Thoracic aorta (tissue), 2 donors: ENCODE measurements around the gene DPP7. TPM values are rescaled to one million over a fixed set of nuclear protein-coding genes. Genes with fewer than 3 reads are reported as not detected.
"Not testable (repeated sequence)": the region's sequence is repeated elsewhere in the genome, so short reads cannot be mapped to it uniquely, and the experiment has no call there.

Source experiments
- ATAC-seq: fragments of 150-250 bp; one replicate; pipeline ENCODE4 v1.8.0; 2017; ENCODE audit warnings: low read depth; ENCODE audit not compliant: insufficient number of reproducible peaks, low FRiP score
- DNase-seq: peaks from one replicate; pipeline ENCODE4 v3.0.0-alpha.2; 2020; ENCODE audit warnings: low spot score
- H3K27ac ChIP-seq, 2 donors: fragments of 200-600 bp; sonication (generic); 1 replicate in 1 of 2; 2 replicates in 1 of 2; pipeline ENCODE4 v1.5.1; 2016; ENCODE audit warnings: mild to moderate bottlenecking in 2 of 2, moderate library complexity in 2 of 2
- H3K27me3 ChIP-seq: fragments of 200-600 bp; sonication (generic); replicated peaks from 2 replicates; pipeline ENCODE4 v1.6.0; 2016; ENCODE audit warnings: mild to moderate bottlenecking; ENCODE audit not compliant: insufficient read depth
- H3K36me3 ChIP-seq: fragments of 200-600 bp; sonication (generic); one replicate; pipeline ENCODE4 v1.5.1; 2016
- H3K4me1 ChIP-seq, 2 donors: fragments of 200-600 bp; sonication (generic); 1 replicate in 1 of 2; 2 replicates in 1 of 2; pipeline versions ENCODE4 v1.5.1 to v1.6.0; 2016; ENCODE audit warnings: low read depth in 2 of 2, mild to moderate bottlenecking in 1 of 2; ENCODE audit not compliant: control insufficient read depth in 1 of 2
- H3K4me3 ChIP-seq: fragments of 200-600 bp; sonication (generic); 2 replicates; pipeline ENCODE4 v1.5.1; 2016; ENCODE audit warnings: mild to moderate bottlenecking
- H3K9me3 ChIP-seq: fragments of 200-600 bp; sonication (generic); 2 replicates; pipeline ENCODE4 v1.5.1; 2016
- total RNA-seq, 2 donors: library from RNA; depleted of rRNA; stranded (reverse); fragments of >200 nt; gene quantifications; one replicate each; pipeline versions ENCODE4 v1.1.0 to v1.2.3, GENCODE V29; 2016
- TF ChIP-seq, protein P1 (sequence below): fragments of 200-600 bp; sonication (generic); IDR thresholded peaks from one replicate; pipeline ENCODE4 v1.5.1; 2019; ENCODE audit warnings: antibody characterized with exemption

The DPP7 gene
- total RNA-seq, 2 donors from 2014 or later = 100 to 148 TPM

DNA sequence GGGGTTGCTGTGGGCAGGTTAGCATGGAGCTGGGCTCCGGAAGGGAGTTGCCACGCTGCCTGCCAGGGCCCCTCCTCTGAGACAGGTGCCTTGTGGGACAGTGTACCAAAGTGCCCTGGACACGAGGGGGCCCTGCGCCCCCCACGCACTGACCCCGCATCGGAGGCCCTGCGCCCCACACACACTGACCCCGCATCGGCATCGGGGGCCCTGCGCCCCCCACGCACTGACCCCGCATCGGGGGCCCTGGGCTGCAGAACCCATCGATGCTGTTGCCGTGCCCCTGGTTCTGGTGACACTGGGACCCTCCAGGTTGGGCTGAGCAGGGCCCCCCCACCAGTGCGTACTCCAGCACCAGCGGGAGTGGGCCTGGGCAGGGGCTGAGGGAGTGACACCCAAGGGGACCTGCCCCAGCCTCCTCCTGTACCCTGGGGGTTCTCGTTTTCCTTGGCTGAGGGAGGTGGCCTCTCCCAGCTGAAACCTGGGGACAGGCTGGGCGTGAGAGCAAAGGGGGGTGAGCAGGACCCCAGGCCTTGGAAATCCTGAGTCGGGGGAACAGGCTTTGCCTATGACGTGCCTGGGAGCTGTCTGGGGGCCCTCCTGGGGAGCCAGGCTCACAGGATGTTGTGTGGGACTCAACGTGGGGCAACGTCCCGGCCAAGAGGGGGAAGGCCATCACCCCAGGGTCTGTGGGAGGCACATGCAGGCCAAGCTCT is 51.1 kb downstream of the DPP7 start:
- Histone ChIP-seq H3K27ac (no peak overlapping the region), H3K27me3 (no peaks in the 10 kb centered on the region), H3K9me3 (no peaks in the 10 kb centered on the region), H3K4me3 (no peak overlapping the region), H3K36me3 (no peaks in the 10 kb centered on the region), H3K4me1 (peaks cover 0 to 8% of the 10 kb centered on the region in 2 donors)
- TF ChIP-seq, protein P1, sequence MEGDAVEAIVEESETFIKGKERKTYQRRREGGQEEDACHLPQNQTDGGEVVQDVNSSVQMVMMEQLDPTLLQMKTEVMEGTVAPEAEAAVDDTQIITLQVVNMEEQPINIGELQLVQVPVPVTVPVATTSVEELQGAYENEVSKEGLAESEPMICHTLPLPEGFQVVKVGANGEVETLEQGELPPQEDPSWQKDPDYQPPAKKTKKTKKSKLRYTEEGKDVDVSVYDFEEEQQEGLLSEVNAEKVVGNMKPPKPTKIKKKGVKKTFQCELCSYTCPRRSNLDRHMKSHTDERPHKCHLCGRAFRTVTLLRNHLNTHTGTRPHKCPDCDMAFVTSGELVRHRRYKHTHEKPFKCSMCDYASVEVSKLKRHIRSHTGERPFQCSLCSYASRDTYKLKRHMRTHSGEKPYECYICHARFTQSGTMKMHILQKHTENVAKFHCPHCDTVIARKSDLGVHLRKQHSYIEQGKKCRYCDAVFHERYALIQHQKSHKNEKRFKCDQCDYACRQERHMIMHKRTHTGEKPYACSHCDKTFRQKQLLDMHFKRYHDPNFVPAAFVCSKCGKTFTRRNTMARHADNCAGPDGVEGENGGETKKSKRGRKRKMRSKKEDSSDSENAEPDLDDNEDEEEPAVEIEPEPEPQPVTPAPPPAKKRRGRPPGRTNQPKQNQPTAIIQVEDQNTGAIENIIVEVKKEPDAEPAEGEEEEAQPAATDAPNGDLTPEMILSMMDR = no peak
- DNase-seq (no peak), ATAC-seq (no peak)

DNA sequence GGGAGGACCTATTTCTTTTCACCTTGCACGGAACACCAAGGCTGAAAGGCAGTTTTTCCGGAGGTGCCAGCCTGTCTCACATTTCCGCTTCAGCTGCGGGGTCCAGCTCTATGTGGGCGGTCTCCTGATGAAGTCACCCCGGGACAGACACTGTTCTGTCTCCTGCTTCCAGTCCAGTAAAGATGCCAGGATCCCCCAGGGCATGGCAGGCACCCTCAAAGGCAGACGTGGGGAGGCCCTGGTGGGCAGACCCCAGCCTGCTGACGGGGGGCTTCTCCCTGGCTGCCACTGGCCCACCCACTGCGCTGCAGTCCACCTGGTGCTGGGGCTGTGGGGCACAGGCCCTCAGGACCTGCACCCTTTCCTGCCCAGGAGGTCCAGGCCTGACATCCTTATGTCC is 51.7 kb downstream of the DPP7 start:
- H3K4me3 ChIP-seq, DNase-seq, H3K27ac ChIP-seq, ATAC-seq, H3K4me1 ChIP-seq, H3K27me3 ChIP-seq, H3K36me3 ChIP-seq, H3K9me3 ChIP-seq: not testable (repeated sequence)

DNA sequence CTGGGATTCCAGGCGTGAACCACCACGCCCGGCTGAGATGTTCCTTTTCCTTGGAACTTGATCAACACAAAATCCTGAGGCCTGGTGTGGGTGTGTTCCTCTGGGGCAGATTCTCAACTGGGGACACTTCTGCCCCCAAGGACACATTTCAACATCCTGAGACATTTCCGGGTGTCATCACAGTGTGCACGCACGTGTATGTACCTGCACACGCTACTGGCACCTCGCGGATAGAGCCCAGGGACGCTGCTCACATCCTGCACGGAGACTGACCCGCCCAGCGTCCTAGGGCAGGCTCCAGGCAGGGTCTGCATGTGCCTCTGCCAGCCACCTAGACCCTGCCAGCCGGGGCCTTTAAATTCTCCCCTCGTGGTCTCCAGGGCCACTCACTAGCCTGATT is 52.1 kb downstream of the DPP7 start:
- H3K27me3 ChIP-seq = no peaks in the 10 kb centered on the region
- TF ChIP-seq, protein P1 = no peak
- peaks cover 0 to 8% of the 10 kb centered on the region in 2 donors for H3K4me1 ChIP-seq
- no peaks in the 10 kb centered on the region for H3K9me3 ChIP-seq
- H3K27ac ChIP-seq = no peak overlapping the region
- ATAC-seq (no peak), DNase-seq (no peak)
- H3K36me3 ChIP-seq = no peaks in the 10 kb centered on the region
- H3K4me3 ChIP-seq = no peak overlapping the region

Other genes with a start within 250 kb of the DPP7 start
- gene EDF1, start 248.4 kb downstream of the DPP7 start, total RNA-seq = 100 to 1,000 TPM; 200 to 240 TPM
- gene TRAF2, start 228.2 kb downstream of the DPP7 start, total RNA-seq = 10 to 100 TPM; 11.6 to 12.9 TPM
- gene FBXW5, start 170.0 kb downstream of the DPP7 start, total RNA-seq = 100 to 1,000 TPM; 176 to 383 TPM
- not detected for gene C8G, start 169.5 kb downstream of the DPP7 start, total RNA-seq
- under 1 TPM in 1 of 2 donors, not detected in 1; 0.27 TPM for gene LCN12, start 162.5 kb downstream of the DPP7 start, total RNA-seq
- 10 to 100 TPM; 66.1 to 89.5 TPM for gene PTGDS, start 137.2 kb downstream of the DPP7 start, total RNA-seq
- not detected for gene LCNL1, start 131.7 kb downstream of the DPP7 start, total RNA-seq
- gene PAXX, start 122.3 kb downstream of the DPP7 start, total RNA-seq = 10 to 100 TPM; 49.9 to 57.3 TPM
- 1 to 10 TPM; 1.4 to 8.7 TPM for gene CLIC3, start 118.2 kb downstream of the DPP7 start, total RNA-seq
- 10 to 100 TPM; 37.2 to 60.5 TPM for gene ABCA2, start 86.5 kb downstream of the DPP7 start, total RNA-seq
- gene FUT7, start 82.6 kb downstream of the DPP7 start, total RNA-seq = not detected
- gene NPDC1, start 68.6 kb downstream of the DPP7 start, total RNA-seq = 10 to 100 TPM; 71.5 to 95.8 TPM
- under 1 TPM; 0.92 to 0.95 TPM for gene ENTPD2, start 60.7 kb downstream of the DPP7 start, total RNA-seq
- under 1 TPM; 0.41 to 0.92 TPM for gene SAPCD2, start 44.2 kb downstream of the DPP7 start, total RNA-seq
- gene UAP1L1, start 37.2 kb downstream of the DPP7 start, total RNA-seq = 10 to 100 TPM in 1 of 2 donors, 1 to 10 TPM in 1; 9.6 to 11.4 TPM
- 10 to 100 TPM; 32.9 to 52.9 TPM for gene MAN1B1, start 27.7 kb downstream of the DPP7 start, total RNA-seq
- not detected for gene GRIN1, start 24.4 kb upstream of the DPP7 start, total RNA-seq
- gene LRRC26, start 55.3 kb upstream of the DPP7 start, total RNA-seq = not detected
- gene TMEM210, start 57.3 kb upstream of the DPP7 start, total RNA-seq = not detected
- 10 to 100 TPM; 25.2 to 43.0 TPM for gene ANAPC2, start 73.8 kb upstream of the DPP7 start, total RNA-seq
- gene SSNA1, start 73.9 kb upstream of the DPP7 start, total RNA-seq = 10 to 100 TPM; 40.6 to 67.1 TPM
- 1 to 10 TPM; 4.7 to 5.6 TPM for gene TPRN, start 86.0 kb upstream of the DPP7 start, total RNA-seq
- gene TMEM203, start 90.9 kb upstream of the DPP7 start, total RNA-seq = 10 to 100 TPM; 12.0 to 35.2 TPM
- gene NDOR1, start 91.0 kb upstream of the DPP7 start, total RNA-seq = 10 to 100 TPM; 13.3 to 17.7 TPM
- 1 to 10 TPM in 1 of 2 donors, not detected in 1; 3.7 TPM for gene RNF208, start 107.5 kb upstream of the DPP7 start, total RNA-seq
- not detected for gene CYSRT1, start 110.4 kb upstream of the DPP7 start, total RNA-seq
- not detected for gene RNF224, start 112.8 kb upstream of the DPP7 start, total RNA-seq
- under 1 TPM in 1 of 2 donors, not detected in 1; 0.54 TPM for gene SLC34A3, start 116.2 kb upstream of the DPP7 start, total RNA-seq
- gene TUBB4B, start 126.6 kb upstream of the DPP7 start, total RNA-seq = 100 to 1,000 TPM; 172 to 193 TPM
- gene STPG3, start 136.6 kb upstream of the DPP7 start, total RNA-seq = not detected
- gene NELFB, start 140.6 kb upstream of the DPP7 start, total RNA-seq = 10 to 100 TPM; 37.2 to 40.6 TPM
- gene TOR4A, start 163.0 kb upstream of the DPP7 start, total RNA-seq = 10 to 100 TPM; 26.4 to 43.5 TPM
- 10 to 100 TPM in 1 of 2 donors, 1 to 10 TPM in 1; 8.5 to 16.9 TPM for gene NRARP, start 187.5 kb upstream of the DPP7 start, total RNA-seq